H1 (cell line): ENCODE data around the gene AMN. TPM values are rescaled to one million over a fixed set of nuclear protein-coding genes. Genes with fewer than 3 reads are reported as not detected.
A peak's percentile ranks its signal among the peaks of the same experiment; 100 is the strongest.

Experiments
- CTCF ChIA-PET: fragments of 300-600 bp; sonication (Branson Sonifier 250); formaldehyde crosslinking; loops from one replicate; lab custom pipeline; 2021; ENCODE audit not compliant: partially characterized antibody; lab: Charles Lee
- POLR2A ChIA-PET: fragments of 300-600 bp; sonication (Branson Sonifier 250); formaldehyde crosslinking; loops from one replicate; lab custom pipeline; 2021; ENCODE audit warnings: inconsistent platforms; ENCODE audit not compliant: partially characterized antibody; lab: Charles Lee
- DNase-seq, 2 experiments: peaks; one replicate each; pipeline versions ENCODE4 v3.0.0 to v3.0.0-alpha.2; 2010 to 2022; ENCODE audit warnings: low spot score in 2 of 2, low read depth in 1 of 2, mixed read lengths in 1 of 2
- FAIRE-seq: peaks from 2 replicates; lab custom pipeline; 2011; peaks lifted over from hg19 to GRCh38; lab: Jason Lieb, UNC
- H2AFZ ChIP-seq: 2 replicates; pipeline ENCODE4 v1.8.1; 2012; ENCODE audit warnings: low read length, inconsistent platforms
- H2AK5ac ChIP-seq: 2 replicates; pipeline ENCODE4 v1.6.1; 2013; ENCODE audit warnings: low read depth, low read length
- H2BK120ac ChIP-seq: replicated peaks from 2 replicates; pipeline ENCODE3; 2013; ENCODE audit warnings: low read depth, low read length, inconsistent platforms
- H2BK12ac ChIP-seq: 2 replicates; pipeline ENCODE4 v1.6.1; 2013; ENCODE audit warnings: low read depth, low read length
- H2BK15ac ChIP-seq: 2 replicates; pipeline ENCODE4 v1.6.1; 2013; ENCODE audit warnings: low read length
- H2BK20ac ChIP-seq: 2 replicates; pipeline ENCODE4 v1.6.1; 2013; ENCODE audit warnings: low read length
- H2BK5ac ChIP-seq: 2 replicates; pipeline ENCODE4 v1.6.1; 2013; ENCODE audit warnings: low read depth, low read length
- H3K14ac ChIP-seq: 2 replicates; pipeline ENCODE4 v1.6.1; 2013; ENCODE audit warnings: inconsistent platforms; ENCODE audit not compliant: insufficient read length
- H3K18ac ChIP-seq: 2 replicates; pipeline ENCODE4 v1.6.1; 2013; ENCODE audit warnings: low read length; ENCODE audit errors: extremely low read depth
- H3K23ac ChIP-seq: 2 replicates; pipeline ENCODE4 v1.6.1; 2013; ENCODE audit warnings: inconsistent platforms; ENCODE audit not compliant: insufficient read length
- H3K23me2 ChIP-seq: 2 replicates; pipeline ENCODE4 v1.6.1; 2013; ENCODE audit warnings: low read depth, low read length
- H3K27ac ChIP-seq: 2 replicates; pipeline ENCODE4 v1.6.1; 2011; ENCODE audit warnings: low read depth, low read length, inconsistent platforms
- H3K27me3 ChIP-seq, 4 experiments: replicated peaks in 1 of 4; 1 replicate in 1 of 4; 2 replicates in 3 of 4; pipeline versions ENCODE4 v1.6.1 to v1.8.1; 2011 to 2013; ENCODE audit warnings: low read length in 3 of 4, mild to moderate bottlenecking in 3 of 4, inconsistent platforms in 2 of 4, mixed read lengths in 2 of 4, moderate library complexity in 1 of 4; ENCODE audit not compliant: control insufficient read depth in 3 of 4, insufficient read depth in 3 of 4; ENCODE audit errors: extremely low read depth in 1 of 4
- H3K36me3 ChIP-seq, 4 experiments: 2 replicates each; pipeline versions ENCODE4 v1.6.1 to v1.8.1; 2011 to 2013; ENCODE audit warnings: mild to moderate bottlenecking in 4 of 4, low read length in 3 of 4, moderate library complexity in 2 of 4, control low read depth in 1 of 4, inconsistent platforms in 1 of 4; ENCODE audit not compliant: insufficient read depth in 4 of 4, control insufficient read depth in 2 of 4
- H3K4ac ChIP-seq: replicated peaks from 2 replicates; pipeline ENCODE3; 2013; ENCODE audit warnings: low read length, low read depth, mixed read lengths, inconsistent platforms; ENCODE audit not compliant: insufficient read length
- H3K4me1 ChIP-seq, 4 experiments: replicated peaks in 1 of 4; 1 replicate in 1 of 4; 2 replicates in 3 of 4; pipeline versions ENCODE4 v1.6.1 to v1.8.1; 2011 to 2013; ENCODE audit warnings: low read length in 3 of 4, inconsistent platforms in 2 of 4, mixed read lengths in 1 of 4; ENCODE audit not compliant: insufficient read depth in 4 of 4, control insufficient read depth in 3 of 4
- H3K4me2 ChIP-seq, 2 experiments: 2 replicates each; pipeline versions ENCODE4 v1.6.1 to v1.8.1; 2011 to 2013; ENCODE audit warnings: low read depth in 2 of 2, low read length in 2 of 2, control low read depth in 1 of 2, inconsistent platforms in 1 of 2, mild to moderate bottlenecking in 1 of 2; ENCODE audit not compliant: insufficient read depth in 1 of 2
- H3K4me3 ChIP-seq, 4 experiments: fragments of 200-600, 300-600 bp in 1 of 4; sonication (generic), shearing (Covaris generic), sonication (Bioruptor Twin) in 1 of 4; 2 replicates each; pipeline versions ENCODE4 v1.5.1 to v1.8.1; 2011 to 2016; ENCODE audit warnings: low read length in 4 of 4, low read depth in 3 of 4, control low read depth in 2 of 4, inconsistent platforms in 2 of 4, mild to moderate bottlenecking in 2 of 4, mixed read lengths in 1 of 4, moderate library complexity in 1 of 4; ENCODE audit not compliant: insufficient read depth in 2 of 4; ENCODE audit errors: extremely low read depth in 1 of 4
- H3K56ac ChIP-seq: replicated peaks from 2 replicates; pipeline ENCODE3; 2013; ENCODE audit warnings: low read depth, mild to moderate bottlenecking, mixed read lengths, low read length, inconsistent platforms; ENCODE audit not compliant: insufficient read length
- H3K79me1 ChIP-seq: 2 replicates; pipeline ENCODE4 v1.6.1; 2013; ENCODE audit warnings: low read depth, low read length, control low read depth
- H3K79me2 ChIP-seq, 2 experiments: 2 replicates each; pipeline versions ENCODE4 v1.6.1 to v1.8.1; 2012 to 2013; ENCODE audit warnings: low read length in 2 of 2, mild to moderate bottlenecking in 2 of 2, inconsistent platforms in 1 of 2; ENCODE audit not compliant: insufficient read depth in 2 of 2, control insufficient read depth in 1 of 2
- H3K9ac ChIP-seq, 4 experiments: replicated peaks in 1 of 4; 1 replicate in 1 of 4; 2 replicates in 3 of 4; pipeline versions ENCODE4 v1.6.1 to v1.8.1; 2011 to 2013; ENCODE audit warnings: low read depth in 3 of 4, low read length in 3 of 4, control low read depth in 2 of 4, mild to moderate bottlenecking in 2 of 4, moderate library complexity in 2 of 4, inconsistent platforms in 1 of 4; ENCODE audit errors: extremely low read depth in 1 of 4
- H3K9me3 ChIP-seq, 2 experiments: 2 replicates each; pipeline versions ENCODE4 v1.6.1 to v1.8.1; 2012 to 2013; ENCODE audit warnings: mild to moderate bottlenecking in 2 of 2, moderate library complexity in 2 of 2, control low read depth in 1 of 2, inconsistent platforms in 1 of 2, low read depth in 1 of 2, low read length in 1 of 2, mixed read lengths in 1 of 2; ENCODE audit not compliant: insufficient read depth in 2 of 2
- H4K20me1 ChIP-seq, 2 experiments: replicated peaks in 1 of 2; 2 replicates each; pipeline versions ENCODE3 to v1.8.1; 2011 to 2013; ENCODE audit warnings: inconsistent platforms in 2 of 2, low read length in 2 of 2, mild to moderate bottlenecking in 1 of 2; ENCODE audit not compliant: insufficient read depth in 2 of 2, control insufficient read depth in 1 of 2
- H4K5ac ChIP-seq: 2 replicates; pipeline ENCODE4 v1.6.1; 2013; ENCODE audit warnings: low read length, low read depth, mixed read lengths, inconsistent platforms; ENCODE audit not compliant: insufficient read length
- H4K8ac ChIP-seq: 2 replicates; pipeline ENCODE4 v1.8.0; 2013; ENCODE audit warnings: mild to moderate bottlenecking, moderate library complexity, low read length, inconsistent platforms; ENCODE audit not compliant: insufficient read depth; ENCODE audit errors: extremely low read depth
- H4K91ac ChIP-seq: replicated peaks from 2 replicates; pipeline ENCODE3; 2013; ENCODE audit warnings: low read length, mixed read lengths, inconsistent platforms; ENCODE audit not compliant: insufficient read length
- CHD1 ChIP-seq: IDR thresholded peaks from 2 replicates; pipeline ENCODE4 v1.6.1; 2012; ENCODE audit warnings: low read depth, low read length, improper control_type of control experiment
- CREB1 ChIP-seq: IDR thresholded peaks from 2 replicates; pipeline ENCODE4 v1.6.1; 2012; ENCODE audit warnings: inconsistent platforms
- EP300 ChIP-seq, 2 experiments: IDR thresholded peaks; 1 replicate in 1 of 2; 2 replicates in 1 of 2; pipeline ENCODE4 v1.6.1; 2011 to 2012; ENCODE audit warnings: low read depth in 2 of 2, low read length in 2 of 2, mild to moderate bottlenecking in 2 of 2, borderline replicate concordance in 1 of 2, inconsistent platforms in 1 of 2, moderate library complexity in 1 of 2
- EZH2 ChIP-seq: fragments of 200-600 bp; sonication (generic); IDR thresholded peaks from 2 replicates; pipeline ENCODE4 v1.7.1; 2012; ENCODE audit warnings: low read depth, mild to moderate bottlenecking, moderate library complexity, low read length, inconsistent platforms; ENCODE audit not compliant: severe bottlenecking
- FOSL1 ChIP-seq: IDR thresholded peaks from 2 replicates; pipeline ENCODE4 v1.6.1; 2011; ENCODE audit warnings: mild to moderate bottlenecking, low read depth, low read length, moderate library complexity; ENCODE audit not compliant: insufficient read depth
- GTF2F1 ChIP-seq: IDR thresholded peaks from 2 replicates; pipeline ENCODE4 v1.6.1; 2012; ENCODE audit warnings: low read depth, low read length, improper control_type of control experiment, borderline replicate concordance
- HDAC2 ChIP-seq, 2 experiments: fragments of 300-600 bp in 1 of 2; sonication (generic) in 1 of 2; IDR thresholded peaks; 2 replicates each; pipeline ENCODE4 v1.6.1; 2011 to 2012; ENCODE audit warnings: low read depth in 2 of 2, low read length in 2 of 2, mild to moderate bottlenecking in 2 of 2, moderate library complexity in 2 of 2, borderline replicate concordance in 1 of 2, inconsistent platforms in 1 of 2
- PHF8 ChIP-seq: fragments of 200-600 bp; sonication (generic); conservative IDR thresholded peaks from 2 replicates; pipeline ENCODE4 v1.7.1; 2012; ENCODE audit warnings: low read depth, mild to moderate bottlenecking, inconsistent platforms, low read length, moderate library complexity
- SIN3A ChIP-seq, 2 experiments: IDR thresholded peaks in 1 of 2; conservative IDR thresholded peaks in 1 of 2; 2 replicates each; pipeline ENCODE4 v1.6.1; 2011 to 2012; ENCODE audit warnings: low read length in 2 of 2, improper control_type of control experiment in 1 of 2, low read depth in 1 of 2, mild to moderate bottlenecking in 1 of 2
- TEAD4 ChIP-seq: IDR thresholded peaks from 2 replicates; pipeline ENCODE4 v1.6.1; 2012; ENCODE audit warnings: low read depth, low read length, inconsistent platforms, mixed read lengths
- WGBS, 2 experiments: shearing (Covaris generic) in 1 of 2; methylation state at CpG; one replicate each; pipeline versions ENCODE4 v1.1.6 to v1.1.7; 2013 to 2015; ENCODE audit warnings: low lambda C conversion rate in 2 of 2, mixed read lengths in 2 of 2, inconsistent platforms in 1 of 2, low coverage in 1 of 2, missing lambda C conversion rate in 1 of 2; ENCODE audit not compliant: insufficient replicate concordance in 2 of 2, insufficient coverage in 1 of 2, insufficient read length in 1 of 2; ENCODE audit errors: extremely low coverage in 1 of 2, missing lambda C conversion rate in 1 of 2; 5-methylcytosine and 5-hydroxymethylcytosine counted together
- polyA plus RNA-seq, 7 experiments: library from polyadenylated mRNA; depleted of rRNA in 3 of 7; stranded (reverse) in 5 of 7; unstranded in 2 of 7; fragments of >200 nt in 5 of 7; fragments of 200-250 nt in 2 of 7; gene quantifications; 1 replicate in 5 of 7; 2 replicates in 1 of 7; 4 replicates in 1 of 7; pipeline versions ENCODE4 v1.2.1 to v1.2.3, GENCODE V29; 2011 to 2013; ENCODE audit warnings: missing spikeins in 2 of 7, mixed read lengths in 2 of 7
- total RNA-seq: library from RNA; stranded (reverse); fragmentation: NEBNext Ultra II Directional; extraction: Animal tissue kit (Norgen Biotek cat#: 25700); gene quantifications from 2 replicates; pipeline ENCODE4 v1.2.1, GENCODE V29; 2021
- TF ChIP-seq, protein P1 (sequence below): IDR thresholded peaks from 2 replicates; pipeline ENCODE4 v1.6.1; 2011; ENCODE audit warnings: low read length, improper control_type of control experiment

The AMN gene
- total and polyA plus RNA-seq, 2 of the 8 experiments (the other 6 are each of a cell fraction or from before 2014, with no cell fraction given) = 0.77 to 1.5 TPM

DNA sequence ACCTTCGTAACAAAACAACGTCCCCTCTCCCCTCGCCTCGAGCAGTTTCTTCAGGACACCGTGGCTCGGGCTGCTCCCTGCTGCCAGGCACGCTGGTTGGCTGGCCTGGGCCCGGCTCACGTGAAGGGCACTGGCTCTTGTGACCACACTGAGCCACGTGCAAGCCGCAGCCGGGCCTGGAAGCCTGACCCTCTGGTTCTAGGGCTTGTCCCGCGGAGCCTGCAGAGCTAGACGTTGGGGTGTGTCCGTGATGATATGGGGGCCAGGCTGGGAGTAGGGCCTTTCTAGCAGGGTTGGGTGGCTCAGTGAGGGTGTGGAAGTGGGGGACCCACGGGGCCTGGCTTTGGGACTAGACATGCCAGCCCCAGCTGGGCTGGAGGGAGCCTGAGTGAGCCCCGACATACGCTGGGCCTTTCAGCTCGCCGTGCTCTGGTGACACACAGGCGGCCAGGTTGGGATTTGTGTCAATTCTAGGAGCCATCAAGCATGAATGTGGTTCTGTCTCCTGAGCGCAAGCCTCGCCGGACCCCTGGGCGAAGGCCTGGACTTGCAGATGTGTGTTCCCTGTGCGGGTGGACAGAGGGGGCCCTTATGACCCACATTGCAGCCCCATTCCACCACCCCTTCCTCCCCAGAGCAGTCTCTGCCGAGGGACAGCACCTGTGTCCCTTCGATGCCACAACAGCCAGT is 13.6 kb upstream of the AMN start:
- Histone ChIP-seq H4K91ac (no peak overlapping the region), H4K20me1 (no peaks in the 10 kb centered on the region), H3K79me2 (no peaks in the 10 kb centered on the region), H3K27ac (no peak overlapping the region), H3K23me2 (no peaks in the 10 kb centered on the region), H3K9me3 (peaks cover 3 to 15% of the 10 kb centered on the region in 2 experiments; a peak in 2 of 4 replicates), H3K4me3 (no peak overlapping the region), H3K4ac (no peak overlapping the region), H3K14ac (no peak overlapping the region), H2BK20ac (no peak overlapping the region), H3K4me2 (no peak overlapping the region), H2BK15ac (no peak overlapping the region), H3K56ac (no peak overlapping the region), H3K36me3 (peaks cover 0 to 21% (median 7%) of the 10 kb centered on the region in 4 experiments; a peak in 3 of 8 replicates), H2BK12ac (no peak overlapping the region), H2BK5ac (no peak overlapping the region), H3K4me1 (no peaks in the 10 kb centered on the region; a peak in 1 of 7 replicates), H3K18ac (no peak overlapping the region), H3K23ac (no peak overlapping the region), H3K79me1 (no peaks in the 10 kb centered on the region), H2AFZ (no peak overlapping the region), H4K5ac (no peak overlapping the region), H2BK120ac (no peak overlapping the region), H3K9ac (no peak overlapping the region), H4K8ac (peak overlapping the region; percentile 40), H3K27me3 (no peaks in the 10 kb centered on the region), H2AK5ac (no peak overlapping the region)
- FAIRE-seq = no peak
- ChIA-PET POLR2A (no interaction called here), CTCF (interaction anchor here (0.6 to 0.8 kb wide), 2 partner anchors 214 to 342 kb away, joined by 3 read pairs; no protein-coding TSS in a partner anchor)
- no peak for DNase-seq
- 93% methylated on average over 29 of the region's 29 CpGs; no CpG with 5 or more reads in 1 of the 2 experiments for WGBS, 2 experiments
- TF ChIP-seq, protein P1, sequence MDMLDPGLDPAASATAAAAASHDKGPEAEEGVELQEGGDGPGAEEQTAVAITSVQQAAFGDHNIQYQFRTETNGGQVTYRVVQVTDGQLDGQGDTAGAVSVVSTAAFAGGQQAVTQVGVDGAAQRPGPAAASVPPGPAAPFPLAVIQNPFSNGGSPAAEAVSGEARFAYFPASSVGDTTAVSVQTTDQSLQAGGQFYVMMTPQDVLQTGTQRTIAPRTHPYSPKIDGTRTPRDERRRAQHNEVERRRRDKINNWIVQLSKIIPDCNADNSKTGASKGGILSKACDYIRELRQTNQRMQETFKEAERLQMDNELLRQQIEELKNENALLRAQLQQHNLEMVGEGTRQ = no peak
- TF ChIP-seq CHD1 (no peak), TEAD4 (no peak), PHF8 (no peak), CREB1 (no peak), EZH2 (no peak), EP300 (IDR thresholded peaks at IDR 0.05; ENCODE audit: borderline replicate concordance in 1 of 2, low read depth in 2 of 2, low read length in 2 of 2) (no peak), SIN3A (conservative IDR thresholded peaks at IDR 0.05 in 1 of 2, IDR thresholded peaks at IDR 0.05 in 1 of 2; ENCODE audit: low read depth in 1 of 2, low read length in 2 of 2) (no peak), GTF2F1 (no peak), HDAC2 (IDR thresholded peaks at IDR 0.05; ENCODE audit: borderline replicate concordance in 1 of 2, low read depth in 2 of 2, low read length in 2 of 2) (no peak), FOSL1 (no peak)
